GM12872 (cell line): ENCODE measurements around the gene CELF2.

Experiments used
- TF ChIP-seq, protein P1 (sequence below): IDR thresholded peaks from 3 replicates; pipeline ENCODE4 v1.5.1; 2011; ENCODE audit warnings: low read depth, mild to moderate bottlenecking, low read length, moderate library complexity; ENCODE audit not compliant: insufficient read depth

CELF2 gene

GRCh38 chr10:11104772-11105675 lies 87.4 kb downstream of the CELF2 start:
- TF ChIP-seq, protein P1, sequence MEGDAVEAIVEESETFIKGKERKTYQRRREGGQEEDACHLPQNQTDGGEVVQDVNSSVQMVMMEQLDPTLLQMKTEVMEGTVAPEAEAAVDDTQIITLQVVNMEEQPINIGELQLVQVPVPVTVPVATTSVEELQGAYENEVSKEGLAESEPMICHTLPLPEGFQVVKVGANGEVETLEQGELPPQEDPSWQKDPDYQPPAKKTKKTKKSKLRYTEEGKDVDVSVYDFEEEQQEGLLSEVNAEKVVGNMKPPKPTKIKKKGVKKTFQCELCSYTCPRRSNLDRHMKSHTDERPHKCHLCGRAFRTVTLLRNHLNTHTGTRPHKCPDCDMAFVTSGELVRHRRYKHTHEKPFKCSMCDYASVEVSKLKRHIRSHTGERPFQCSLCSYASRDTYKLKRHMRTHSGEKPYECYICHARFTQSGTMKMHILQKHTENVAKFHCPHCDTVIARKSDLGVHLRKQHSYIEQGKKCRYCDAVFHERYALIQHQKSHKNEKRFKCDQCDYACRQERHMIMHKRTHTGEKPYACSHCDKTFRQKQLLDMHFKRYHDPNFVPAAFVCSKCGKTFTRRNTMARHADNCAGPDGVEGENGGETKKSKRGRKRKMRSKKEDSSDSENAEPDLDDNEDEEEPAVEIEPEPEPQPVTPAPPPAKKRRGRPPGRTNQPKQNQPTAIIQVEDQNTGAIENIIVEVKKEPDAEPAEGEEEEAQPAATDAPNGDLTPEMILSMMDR, result 0 out of 3 replicates have a peak, but pooled peaks have one; percentile 15

GRCh38 chr10:11105676-11106004 lies 88.0 kb downstream of the CELF2 start:
- TF ChIP-seq, protein P1, result no peak

GRCh38 chr10:11106621-11107374 lies 89.1 kb downstream of the CELF2 start:
- TF ChIP-seq, protein P1, result no peak

- TF ChIP-seq, protein P1, result no peak
Measured at GRCh38 chr10:11107948-11108347, 90.3 kb downstream of the CELF2 start.

DNA sequence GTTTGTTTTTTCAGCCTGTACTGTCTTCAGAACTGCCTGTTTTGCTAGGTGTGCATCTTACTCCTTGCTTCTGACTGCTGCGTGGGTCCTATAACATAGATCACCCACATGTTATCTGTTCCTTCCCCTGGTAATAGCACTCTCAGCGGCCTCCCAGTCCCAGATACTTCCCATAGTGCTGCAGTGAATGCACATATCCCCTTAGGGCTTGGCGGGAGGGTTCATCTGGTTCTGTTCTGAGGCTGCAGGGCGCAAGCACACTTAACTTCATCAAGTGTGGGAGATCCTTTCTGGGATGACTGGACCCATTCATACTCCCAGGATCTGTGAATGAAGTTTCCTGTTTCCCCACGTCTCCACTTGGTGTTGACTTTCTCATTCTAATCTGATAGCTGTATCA lies 90.7 kb downstream of the CELF2 start:
- TF ChIP-seq, protein P1, result no peak

GRCh38 chr10:11109590-11109989 lies 91.9 kb downstream of the CELF2 start:
- TF ChIP-seq, protein P1, result no peak

- TF ChIP-seq, protein P1, result no peak
Measured at GRCh38 chr10:11110539-11110938, 92.9 kb downstream of the CELF2 start.
